Type B pancreatic cell (in vitro differentiated cells): Measurements from ENCODE around the gene CIAO3. TPM values are rescaled to one million over a fixed set of nuclear protein-coding genes. Genes with fewer than 3 reads are reported as not detected.

Source experiments
- DNase-seq: peaks from one replicate; pipeline ENCODE4 v3.0.0; 2021; ENCODE audit warnings: mixed read lengths; ENCODE audit not compliant: unreplicated experiment; ENCODE audit errors: extremely low spot score
- H3K27ac Mint-ChIP-seq: 2 replicates; pipeline ENCODE4 v1.8.0; 2021; ENCODE audit warnings: mild to moderate bottlenecking, mixed read lengths
- H3K27me3 Mint-ChIP-seq: 2 replicates; pipeline ENCODE4 v1.8.0; 2021; ENCODE audit warnings: mixed read lengths
- H3K36me3 Mint-ChIP-seq: 2 replicates; pipeline ENCODE4 v1.8.0; 2021; ENCODE audit warnings: mixed read lengths
- H3K4me1 Mint-ChIP-seq: one replicate; pipeline ENCODE4 v1.8.0; 2021; ENCODE audit warnings: mixed read lengths; ENCODE audit not compliant: unreplicated experiment
- H3K4me3 Mint-ChIP-seq: 2 replicates; pipeline ENCODE4 v1.8.0; 2021; ENCODE audit warnings: mild to moderate bottlenecking, mixed read lengths
- H3K9me3 Mint-ChIP-seq: 2 replicates; pipeline ENCODE4 v1.8.0; 2021; ENCODE audit warnings: mixed read lengths
- CTCF ChIP-seq: fragments of 200-600 bp; sonication (generic); conservative IDR thresholded peaks from 2 replicates; pipeline ENCODE4 v1.5.0; 2021; ENCODE audit warnings: antibody characterized with exemption, mild to moderate bottlenecking
- total RNA-seq: library from RNA; stranded (reverse); gene quantifications from 2 replicates; pipeline ENCODE4 v1.2.1, GENCODE V29; 2021; ENCODE audit warnings: low replicate concordance

The CIAO3 gene
- total RNA-seq, 1 donor from 2014 or later: 44.5 TPM

- no peak for TF ChIP-seq CTCF
- DNase-seq: no peak
- no peak overlapping the region for H3K4me3 Mint-ChIP-seq
- no peaks in the 10 kb centered on the region for H3K4me1 Mint-ChIP-seq
- no peaks in the 10 kb centered on the region for H3K36me3 Mint-ChIP-seq
- no peaks in the 10 kb centered on the region for H3K27me3 Mint-ChIP-seq
- H3K9me3 Mint-ChIP-seq: no peaks in the 10 kb centered on the region
- no peak overlapping the region for H3K27ac Mint-ChIP-seq
Measured at GRCh38 chr16:767743-768235, 27.0 kb upstream of the CIAO3 start.

DNA sequence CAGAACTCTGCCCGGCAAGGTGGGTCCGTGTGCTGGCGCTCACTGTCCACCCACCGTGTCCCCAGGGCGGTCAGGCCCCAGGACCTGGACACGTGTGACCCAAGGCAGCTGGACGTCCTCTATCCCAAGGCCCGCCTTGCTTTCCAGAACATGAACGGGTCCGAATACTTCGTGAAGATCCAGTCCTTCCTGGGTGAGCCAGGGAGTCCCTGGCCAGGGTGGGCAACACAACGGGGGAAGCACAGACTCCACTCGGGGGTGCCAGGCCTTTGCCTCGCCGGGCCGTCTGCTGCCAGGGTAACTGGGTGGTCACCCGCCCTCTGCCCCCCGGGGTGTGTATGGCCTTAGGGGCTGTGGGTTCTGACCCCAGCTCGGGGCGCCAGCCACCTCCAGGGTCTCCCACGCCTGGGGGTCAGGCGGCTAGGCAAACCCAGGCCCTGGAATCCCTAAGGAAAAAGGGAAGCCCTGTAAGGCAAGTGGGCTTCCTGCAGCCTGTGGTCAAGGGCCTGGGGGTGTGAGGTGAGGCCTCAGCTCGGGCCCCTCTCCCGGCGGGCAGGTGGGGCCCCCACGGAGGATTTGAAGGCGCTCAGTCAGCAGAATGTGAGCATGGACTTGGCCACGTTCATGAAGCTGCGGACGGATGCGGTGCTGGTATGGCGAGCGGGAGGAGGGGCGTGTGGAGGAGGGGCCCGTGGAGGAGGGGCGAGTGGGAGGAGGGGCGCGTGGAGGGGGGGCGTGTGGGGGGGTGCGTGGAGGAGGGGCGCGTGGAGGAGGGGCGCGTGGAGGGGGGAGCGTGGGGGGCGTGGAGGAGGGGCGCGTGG lies 26.2 kb upstream of the CIAO3 start:
- H3K27ac Mint-ChIP-seq: no peak overlapping the region
- no peaks in the 10 kb centered on the region for H3K36me3 Mint-ChIP-seq
- H3K4me1 Mint-ChIP-seq: no peaks in the 10 kb centered on the region
- no peak overlapping the region for H3K4me3 Mint-ChIP-seq
- no peak for DNase-seq
- no peaks in the 10 kb centered on the region for H3K9me3 Mint-ChIP-seq
- H3K27me3 Mint-ChIP-seq: no peaks in the 10 kb centered on the region
- TF ChIP-seq CTCF: no peak

GRCh38 chr16:766008-766819 lies 25.4 kb upstream of the CIAO3 start:
- H3K9me3 Mint-ChIP-seq: no peaks in the 10 kb centered on the region
- no peaks in the 10 kb centered on the region for H3K36me3 Mint-ChIP-seq
- H3K27me3 Mint-ChIP-seq: no peaks in the 10 kb centered on the region
- H3K4me1 Mint-ChIP-seq: no peaks in the 10 kb centered on the region
- H3K4me3 Mint-ChIP-seq: no peak overlapping the region
- no peak for DNase-seq
- TF ChIP-seq CTCF: no peak
- H3K27ac Mint-ChIP-seq: no peak overlapping the region

DNA sequence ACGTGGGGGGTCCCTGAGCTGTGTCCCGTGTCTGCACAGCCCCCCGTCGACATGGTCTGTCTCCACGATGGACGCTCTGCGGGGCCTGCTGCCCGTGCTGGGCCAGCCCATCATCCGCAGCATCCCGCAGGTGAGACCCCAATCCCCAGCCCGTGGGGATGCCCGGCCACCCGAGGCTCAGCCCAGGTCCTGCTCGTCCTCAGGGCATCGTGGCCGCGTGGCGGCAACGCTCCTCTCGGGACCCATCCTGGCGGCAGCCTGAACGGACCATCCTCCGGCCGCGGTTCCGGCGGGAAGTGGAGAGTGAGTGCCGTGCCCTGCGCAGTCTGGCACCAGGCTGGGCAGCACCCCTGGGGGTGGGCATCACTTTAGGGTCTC lies 24.7 kb upstream of the CIAO3 start:
- no peak for DNase-seq
- Mint-ChIP-seq H3K9me3 (no peaks in the 10 kb centered on the region), H3K27ac (no peak overlapping the region), H3K4me3 (no peak overlapping the region), H3K4me1 (no peaks in the 10 kb centered on the region), H3K36me3 (no peaks in the 10 kb centered on the region), H3K27me3 (no peaks in the 10 kb centered on the region)
- no peak for TF ChIP-seq CTCF

GRCh38 chr16:764848-765487 lies 24.2 kb upstream of the CIAO3 start:
- no peak for TF ChIP-seq CTCF
- Mint-ChIP-seq H3K4me1 (no peaks in the 10 kb centered on the region), H3K27ac (no peak overlapping the region), H3K9me3 (no peaks in the 10 kb centered on the region), H3K4me3 (no peak overlapping the region), H3K27me3 (no peaks in the 10 kb centered on the region), H3K36me3 (no peaks in the 10 kb centered on the region)
- no peak for DNase-seq
